Ishikawa (cell line): ENCODE results near the gene RASAL2.

Experiments used
- TEAD4 ChIP-seq: IDR thresholded peaks from 2 replicates; pipeline ENCODE4 v1.6.1; 2012
- TF ChIP-seq, protein P1 (sequence below): IDR thresholded peaks from 2 replicates; pipeline ENCODE4 v1.6.1; 2012

GRCh38 chr1:178048883-178049282 is 45.0 kb upstream of the RASAL2 start:
- TF ChIP-seq, protein P1, sequence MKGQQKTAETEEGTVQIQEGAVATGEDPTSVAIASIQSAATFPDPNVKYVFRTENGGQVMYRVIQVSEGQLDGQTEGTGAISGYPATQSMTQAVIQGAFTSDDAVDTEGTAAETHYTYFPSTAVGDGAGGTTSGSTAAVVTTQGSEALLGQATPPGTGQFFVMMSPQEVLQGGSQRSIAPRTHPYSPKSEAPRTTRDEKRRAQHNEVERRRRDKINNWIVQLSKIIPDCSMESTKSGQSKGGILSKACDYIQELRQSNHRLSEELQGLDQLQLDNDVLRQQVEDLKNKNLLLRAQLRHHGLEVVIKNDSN: no peak
- TF ChIP-seq TEAD4: no peak
